ENCODE results near the gene SYT3.

Gene SYT3

GRCh38 chr19:50676625-50677197 lies 37.0 kb upstream of the SYT3 start:
- no peak for TF ChIP-seq CTCF (IDR thresholded peaks at IDR 0.05; ENCODE audit: low read length, missing control alignments)
- H3K4me3 ChIP-seq (replicated peaks; ENCODE audit: low read depth, low read length), result no peak overlapping the region
- no peak for DNase-seq (ENCODE audit: low read depth)

- no peak overlapping the region for H3K4me3 ChIP-seq (replicated peaks; ENCODE audit: low read depth, low read length)
- TF ChIP-seq CTCF (IDR thresholded peaks at IDR 0.05; ENCODE audit: low read length, missing control alignments), result no peak
- no peak for DNase-seq (ENCODE audit: low read depth)
Measured at GRCh38 chr19:50673118-50673517, 33.4 kb upstream of the SYT3 start.

- no peak overlapping the region for H3K4me3 ChIP-seq (replicated peaks; ENCODE audit: low read depth, low read length)
- no peak for TF ChIP-seq CTCF (IDR thresholded peaks at IDR 0.05; ENCODE audit: low read length, missing control alignments)
- no peak for DNase-seq (ENCODE audit: low read depth)
Measured at GRCh38 chr19:50670102-50670380, 30.4 kb upstream of the SYT3 start.

GRCh38 chr19:50669302-50670101 lies 29.8 kb upstream of the SYT3 start:
- no peak overlapping the region for H3K4me3 ChIP-seq (replicated peaks; ENCODE audit: low read depth, low read length)
- TF ChIP-seq CTCF (IDR thresholded peaks at IDR 0.05; ENCODE audit: low read length, missing control alignments), result peak; percentile 88
- peak; percentile 54 for DNase-seq (ENCODE audit: low read depth)

GRCh38 chr19:50668879-50669278 lies 29.2 kb upstream of the SYT3 start:
- no peak for DNase-seq (ENCODE audit: low read depth)
- no peak overlapping the region for H3K4me3 ChIP-seq (replicated peaks; ENCODE audit: low read depth, low read length)
- no peak for TF ChIP-seq CTCF (IDR thresholded peaks at IDR 0.05; ENCODE audit: low read length, missing control alignments)

- H3K4me3 ChIP-seq (replicated peaks; ENCODE audit: low read depth, low read length), result no peak overlapping the region
- TF ChIP-seq CTCF (IDR thresholded peaks at IDR 0.05; ENCODE audit: low read length, missing control alignments), result no peak
- no peak for DNase-seq (ENCODE audit: low read depth)
Measured at GRCh38 chr19:50668416-50668815, 28.7 kb upstream of the SYT3 start.

GRCh38 chr19:50667759-50668231 lies 28.1 kb upstream of the SYT3 start:
- no peak for TF ChIP-seq CTCF (IDR thresholded peaks at IDR 0.05; ENCODE audit: low read length, missing control alignments)
- no peak for DNase-seq (ENCODE audit: low read depth)
- H3K4me3 ChIP-seq (replicated peaks; ENCODE audit: low read depth, low read length), result no peak overlapping the region

All from fibroblast of pulmonary artery (primary cell).